ENCODE data around the gene CCDC126.
"Not testable (repeated sequence)": the region's sequence is repeated elsewhere in the genome, so short reads cannot be mapped to it uniquely, and the experiment has no call there.

Gene CCDC126

DNA sequence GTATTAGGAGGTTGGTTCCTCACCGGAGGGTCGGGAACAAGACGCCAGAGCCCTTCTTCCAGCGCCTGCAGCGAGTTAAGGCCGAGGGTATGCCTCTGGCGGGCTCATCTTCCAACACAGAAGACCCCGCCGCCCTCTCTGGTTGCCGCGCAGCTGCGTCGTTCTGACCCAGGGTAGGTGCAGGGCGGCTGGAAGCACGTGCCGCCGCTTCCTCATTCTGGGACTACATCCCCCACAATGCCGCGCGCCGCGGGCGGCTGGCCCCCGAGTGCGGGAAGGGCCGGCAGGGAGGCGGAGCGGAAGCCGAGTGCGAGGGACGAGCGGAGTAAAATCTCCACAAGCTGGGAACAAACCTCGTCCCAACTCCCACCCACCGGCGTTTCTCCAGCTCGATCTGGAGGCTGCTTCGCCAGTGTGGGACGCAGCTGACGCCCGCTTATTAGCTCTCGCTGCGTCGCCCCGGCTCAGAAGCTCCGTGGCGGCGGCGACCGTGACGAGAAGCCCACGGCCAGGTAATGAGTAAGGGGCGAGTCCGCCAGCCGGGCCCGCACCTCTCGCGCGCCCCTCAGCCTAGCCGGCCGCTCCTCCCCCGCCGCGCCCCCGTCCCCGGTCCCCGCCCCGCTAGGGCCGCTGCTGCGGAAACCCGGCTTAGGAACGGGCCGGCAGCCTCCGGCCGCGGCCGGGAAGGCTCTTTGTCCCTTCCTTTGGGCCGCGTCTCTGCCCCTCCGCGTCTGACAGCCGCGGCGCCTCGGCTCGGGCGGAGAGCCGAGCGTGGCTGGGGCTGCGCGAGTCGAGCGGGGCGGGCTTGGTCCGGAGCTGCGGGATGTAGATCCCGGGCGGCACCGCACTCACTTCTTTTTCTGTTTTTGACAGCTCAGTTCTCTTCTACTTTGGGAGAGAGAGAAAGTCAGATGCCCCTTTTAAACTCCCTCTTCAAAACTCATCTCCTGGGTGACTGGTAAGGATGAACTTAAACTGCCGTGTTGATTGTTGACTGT, at the start of gene CCDC126:
CCDC126 (plus strand) TSS at position 289 of the 998 bp plus-strand sequence. CDS start 13,934 bp downstream, outside the sequence.
- peak; percentile 94 for DNase-seq

GRCh38 chr7:23547662-23548061, 49.5 kb upstream of the CCDC126 start:
- no peak for DNase-seq

GRCh38 chr7:23558303-23558702, 38.9 kb upstream of the CCDC126 start:
- DNase-seq = no peak

GRCh38 chr7:23570592-23571200, 26.5 kb upstream of the CCDC126 start:
- peak; percentile 85 for DNase-seq

GRCh38 chr7:23581975-23582374, 15.2 kb upstream of the CCDC126 start:
- not testable (repeated sequence) for DNase-seq

GRCh38 chr7:23585304-23585703, 11.9 kb upstream of the CCDC126 start:
- DNase-seq = not testable (repeated sequence)

- no peak for DNase-seq
Observed at GRCh38 chr7:23586159-23586558, 11.0 kb upstream of the CCDC126 start.

GRCh38 chr7:23590529-23590928, 6.7 kb upstream of the CCDC126 start:
- DNase-seq = no peak

GRCh38 chr7:23593706-23594105, 3.5 kb upstream of the CCDC126 start:
- no peak for DNase-seq

GRCh38 chr7:23594879-23595604, 2.1 kb upstream of the CCDC126 start:
- no peak for DNase-seq

DNA sequence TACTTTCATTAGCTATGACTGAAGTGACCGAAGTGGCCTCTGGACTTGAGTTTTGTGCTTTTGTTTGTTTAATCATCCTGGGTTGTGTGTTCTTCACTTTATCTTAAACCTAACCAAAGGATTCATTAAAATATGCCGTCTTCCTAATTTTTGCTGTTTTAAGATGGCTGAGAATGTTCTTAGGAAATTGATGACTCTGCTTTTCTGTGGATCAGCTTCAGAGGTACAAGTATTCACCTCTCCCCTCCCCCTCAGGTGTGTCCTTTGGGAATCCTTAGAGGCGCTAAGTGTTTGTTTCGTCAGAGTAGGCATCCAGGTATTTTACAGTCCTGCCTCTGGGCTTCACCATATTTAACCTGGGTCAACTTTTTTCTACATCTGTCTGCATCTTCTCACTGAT, 1.1 kb downstream of the CCDC126 start:
- DNase-seq = no peak

GRCh38 chr7:23600236-23600635, 3.1 kb downstream of the CCDC126 start:
- DNase-seq = no peak

DNA sequence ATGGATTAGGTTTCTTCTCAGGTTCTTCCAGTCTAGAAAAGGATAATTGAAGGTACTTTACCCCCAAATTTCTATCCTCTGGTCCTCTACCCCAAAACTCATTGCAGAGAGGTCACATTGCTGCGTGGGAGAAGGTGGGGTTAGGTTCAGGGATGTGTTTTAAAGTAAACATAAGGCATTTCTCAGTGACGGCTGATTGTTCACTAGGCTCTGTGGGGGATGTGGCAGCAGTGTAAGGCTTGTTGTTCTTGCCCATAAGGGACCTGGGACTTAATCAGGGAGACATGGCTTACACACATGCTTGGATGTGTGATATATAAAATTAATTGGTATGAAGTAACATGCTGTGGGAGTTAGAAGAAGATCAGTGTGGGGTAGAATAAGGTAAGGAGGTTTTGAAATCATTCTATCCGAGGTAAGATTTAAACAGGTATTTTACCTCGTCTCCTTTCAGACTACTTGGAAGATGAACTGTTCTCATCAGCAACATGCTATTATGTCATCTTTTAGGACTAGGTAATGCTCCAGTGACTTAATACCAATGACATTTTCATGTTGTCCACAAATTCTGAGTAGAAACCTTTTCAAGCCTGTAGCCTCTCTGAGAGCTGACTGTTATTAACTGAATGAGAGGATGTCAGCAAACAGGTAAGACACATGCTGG, 6.6 kb downstream of the CCDC126 start:
- DNase-seq = no peak

- no peak for DNase-seq
Observed at GRCh38 chr7:23604296-23604640, 7.1 kb downstream of the CCDC126 start.

DNA sequence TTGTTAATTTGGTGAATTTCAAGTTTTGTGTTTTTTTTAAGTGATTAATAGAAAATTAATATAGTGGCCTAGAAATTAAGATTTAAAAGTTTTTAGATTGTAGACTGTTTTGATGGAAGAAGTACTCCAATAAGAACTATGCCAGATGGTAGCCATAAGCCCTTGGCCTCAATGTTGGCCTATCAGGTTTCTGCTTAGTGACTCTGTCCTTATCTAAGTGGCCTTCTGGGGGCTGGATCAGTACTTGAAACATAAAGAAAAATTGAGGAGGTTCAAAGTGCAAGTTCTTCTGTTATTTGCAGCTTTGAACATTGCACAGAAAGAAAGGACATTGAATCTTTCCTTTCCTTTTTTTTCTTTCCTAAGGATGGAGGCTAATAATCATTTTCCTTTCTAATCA, 9.9 kb downstream of the CCDC126 start:
- no peak for DNase-seq

- DNase-seq = no peak
Observed at GRCh38 chr7:23607866-23608265, 10.7 kb downstream of the CCDC126 start.

GRCh38 chr7:23615331-23615730, 18.1 kb downstream of the CCDC126 start:
- no peak for DNase-seq

- DNase-seq = no peak
Observed at GRCh38 chr7:23616593-23616992, 19.4 kb downstream of the CCDC126 start.

GRCh38 chr7:23617482-23617881, 20.3 kb downstream of the CCDC126 start:
- no peak for DNase-seq

- no peak for DNase-seq
Observed at GRCh38 chr7:23618241-23618640, 21.1 kb downstream of the CCDC126 start.

GRCh38 chr7:23619141-23619540, 22.0 kb downstream of the CCDC126 start:
- DNase-seq = no peak

DNA sequence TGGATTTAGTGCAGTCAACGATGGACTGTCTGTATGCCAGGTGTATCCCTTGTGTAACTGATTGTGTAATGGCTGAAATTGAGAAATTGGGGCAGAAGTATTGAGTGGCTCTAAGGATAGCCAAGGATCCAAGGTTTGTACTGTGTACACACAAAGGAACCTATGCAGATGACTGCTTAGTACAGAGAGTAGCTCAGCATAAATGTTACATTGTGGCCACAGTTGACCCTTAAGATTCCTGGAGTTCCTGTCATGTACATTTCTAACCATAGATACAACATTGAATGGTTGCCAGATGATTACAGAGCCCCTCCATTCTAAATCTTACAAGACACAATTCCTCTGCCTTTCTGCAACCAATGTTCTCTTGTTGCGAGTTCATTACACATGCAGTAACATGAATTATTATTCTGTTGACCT, 25.3 kb downstream of the CCDC126 start:
- no peak for DNase-seq

- DNase-seq = no peak
Observed at GRCh38 chr7:23628370-23628769, 31.2 kb downstream of the CCDC126 start.

All from activated effector memory CD4-positive, alpha-beta T cell treated with anti-CD3 and anti-CD28 coated beads, Interleukin-2, amount 50 U/mL, for 16 hours (primary cell).